T-cell (primary cell): Measurements from ENCODE around the gene CD59. TPM values are rescaled to one million over a fixed set of nuclear protein-coding genes. Genes with fewer than 3 reads are reported as not detected.

Experiments
- ATAC-seq, 4 experiments: fragments of 200-7000 bp in 3 of 4; fragments of 150-1000 bp in 1 of 4; cut with Tn5 transposase; replicated peaks in 1 of 4; 1 replicate in 3 of 4; 2 replicates in 1 of 4; pipeline ENCODE4 v1.10.0; 2021; ENCODE audit warnings: moderate library complexity in 3 of 4, mild to moderate bottlenecking in 2 of 4, moderate number of reproducible peaks in 1 of 4
- CTCF ChIA-PET, 2 donors: fragments of 300-600 bp; sonication (Branson Sonifier 250); formaldehyde crosslinking; loops; one replicate each; lab custom pipeline; 2022; ENCODE audit warnings: antibody characterized with exemption in 2 of 2; lab: Charles Lee
- POLR2A ChIA-PET, 2 donors: fragments of 300-600 bp; sonication (Branson Sonifier 250); formaldehyde crosslinking; loops; one replicate each; lab custom pipeline; 2022; ENCODE audit warnings: antibody characterized with exemption in 2 of 2; lab: Charles Lee
- DNase-seq, 35 experiments: peaks; one replicate each; pipeline versions ENCODE4 v3.0.0 to v3.0.0-alpha.2; 2013 to 2023
- H3K27ac ChIP-seq: one replicate; pipeline ENCODE4 v1.5.1; 2013; ENCODE audit warnings: low read length
- H3K27me3 ChIP-seq, 2 experiments: replicated peaks in 1 of 2; 1 replicate in 1 of 2; 2 replicates in 1 of 2; pipeline versions ENCODE4 v1.6.1 to v1.7.0; 2013; ENCODE audit warnings: low read length in 1 of 2, mixed read lengths in 1 of 2; ENCODE audit not compliant: control insufficient read depth in 2 of 2, insufficient read depth in 2 of 2; ENCODE audit errors: extremely low read depth in 1 of 2
- H3K36me3 ChIP-seq, 2 donors: 1 replicate in 1 of 2; 2 replicates in 1 of 2; pipeline versions ENCODE4 v1.6.1 to v1.7.0; 2013; ENCODE audit warnings: low read length in 1 of 2; ENCODE audit not compliant: control insufficient read depth in 2 of 2, insufficient read depth in 1 of 2; ENCODE audit errors: extremely low read depth in 1 of 2
- H3K4me1 ChIP-seq, 2 experiments: 1 replicate in 1 of 2; 2 replicates in 1 of 2; pipeline versions ENCODE4 v1.6.1 to v1.7.0; 2013; ENCODE audit warnings: low read length in 2 of 2, mixed read lengths in 1 of 2; ENCODE audit not compliant: insufficient read depth in 2 of 2, control insufficient read depth in 1 of 2; ENCODE audit errors: extremely low read depth in 1 of 2
- H3K4me3 ChIP-seq, 2 donors: 1 replicate in 1 of 2; 2 replicates in 1 of 2; pipeline versions ENCODE4 v1.5.1 to v1.7.0; 2013; ENCODE audit warnings: mild to moderate bottlenecking in 2 of 2, low read length in 1 of 2, moderate library complexity in 1 of 2; ENCODE audit not compliant: control insufficient read depth in 1 of 2; ENCODE audit errors: extremely low read depth in 1 of 2
- H3K9me3 ChIP-seq: 2 replicates; pipeline ENCODE4 v1.7.0; 2013
- H3K27ac Mint-ChIP-seq, 2 donors: one replicate each; pipeline ENCODE4 v1.8.0; 2020 to 2021; ENCODE audit warnings: mild to moderate bottlenecking in 2 of 2, mixed read lengths in 2 of 2
- H3K27me3 Mint-ChIP-seq, 2 donors: one replicate each; pipeline ENCODE4 v1.8.0; 2021 to 2022; ENCODE audit warnings: mixed read lengths in 2 of 2
- H3K36me3 Mint-ChIP-seq: one replicate; pipeline ENCODE4 v1.8.0; 2021; ENCODE audit warnings: mixed read lengths
- H3K4me1 Mint-ChIP-seq, 3 donors: one replicate each; pipeline ENCODE4 v1.8.0; 2020 to 2022; ENCODE audit warnings: mixed read lengths in 3 of 3, mild to moderate bottlenecking in 1 of 3
- H3K4me3 Mint-ChIP-seq, 3 donors: one replicate each; pipeline ENCODE4 v1.8.0; 2020 to 2022; ENCODE audit warnings: mild to moderate bottlenecking in 3 of 3, mixed read lengths in 3 of 3, moderate library complexity in 3 of 3
- H3K9me3 Mint-ChIP-seq, 3 donors: one replicate each; pipeline ENCODE4 v1.8.0; 2020 to 2022; ENCODE audit warnings: mixed read lengths in 3 of 3
- WGBS: methylation state at CpG from one replicate; pipeline ENCODE4 v1.1.5; 2013; ENCODE audit warnings: missing lambda C conversion rate; ENCODE audit not compliant: insufficient coverage; 5-methylcytosine and 5-hydroxymethylcytosine counted together
- total RNA-seq, 35 experiments: library from RNA in 6 of 35; stranded (reverse) in 6 of 35; fragments of 120-200 nt in 1 of 35; gene quantifications; one replicate each; pipeline versions ENCODE4 v1.2.1 to v1.2.4 and lab custom pipeline; 2013 to 2026

The CD59 gene
- total RNA-seq, 5 donors from 2014 or later (not counting 1 experiment from before 2014, with no cell fraction given), result 34.3 to 85.8 (median 71.9) TPM

GRCh38 chr11:33692013-33692504, 44.2 kb downstream of the CD59 start:
- H3K4me3 ChIP-seq, result no peak overlapping the region
- ATAC-seq (no peak), DNase-seq (no peak)
- no peak overlapping the region for H3K27ac Mint-ChIP-seq
- ChIA-PET POLR2A (no interaction called here), CTCF (interaction anchor here (0.6 to 1.1 kb wide), 2 partner anchors 11 to 50 kb away, joined by 3 read pairs; no protein-coding TSS in a partner anchor)
- H3K4me1 ChIP-seq, result no peaks in the 10 kb centered on the region
- H3K9me3 Mint-ChIP-seq, result peaks cover 0 to 5% (median 4%) of the 10 kb centered on the region in 3 donors
- 83% methylated on average over 5 of the region's 9 CpGs for WGBS
- peaks cover 0 to 17% of the 10 kb centered on the region in 2 experiments for H3K27me3 ChIP-seq
- no peaks in the 10 kb centered on the region for H3K36me3 ChIP-seq
- H3K27me3 Mint-ChIP-seq, result peaks cover 13 to 14% of the 10 kb centered on the region in 2 donors
- no peak overlapping the region for H3K4me3 Mint-ChIP-seq
- no peaks in the 10 kb centered on the region for H3K36me3 Mint-ChIP-seq
- H3K27ac ChIP-seq, result no peak overlapping the region
- peaks cover 0 to 11% (median 7%) of the 10 kb centered on the region in 3 donors for H3K4me1 Mint-ChIP-seq
- H3K9me3 ChIP-seq, result no peaks in the 10 kb centered on the region

GRCh38 chr11:33691066-33691864, 45.0 kb downstream of the CD59 start:
- Histone ChIP-seq H3K4me1 (no peaks in the 10 kb centered on the region), H3K27me3 (peaks cover 0 to 17% of the 10 kb centered on the region in 2 experiments), H3K27ac (no peak overlapping the region), H3K4me3 (no peak overlapping the region), H3K9me3 (no peaks in the 10 kb centered on the region), H3K36me3 (no peaks in the 10 kb centered on the region)
- H3K4me1 Mint-ChIP-seq, result peaks cover 0 to 3% (median under 1%) of the 10 kb centered on the region in 3 donors
- H3K9me3 Mint-ChIP-seq, result peaks cover 0 to 5% (median 4%) of the 10 kb centered on the region in 3 donors
- no peak overlapping the region for H3K4me3 Mint-ChIP-seq
- ATAC-seq, result no peak
- CTCF ChIA-PET, result interaction anchor here (0.5 to 0.7 kb wide), 2 partner anchors 516 to 1103 kb away, joined by 3 to 4 read pairs; no protein-coding TSS in a partner anchor
- no peak overlapping the region for H3K27ac Mint-ChIP-seq
- DNase-seq, result no peak
- 100% methylated on average over 1 of the region's 6 CpGs for WGBS
- POLR2A ChIA-PET, result no interaction called here
- no peaks in the 10 kb centered on the region for H3K36me3 Mint-ChIP-seq
- peaks cover 6 to 13% of the 10 kb centered on the region in 2 donors for H3K27me3 Mint-ChIP-seq

- ATAC-seq, result no peak
- H3K27me3 Mint-ChIP-seq, result peaks cover 3 to 15% of the 10 kb centered on the region in 2 donors
- DNase-seq, result no peak
- H3K9me3 ChIP-seq, result no peaks in the 10 kb centered on the region
- H3K4me3 Mint-ChIP-seq, result no peak overlapping the region
- ChIA-PET CTCF (interaction anchor here in 1 of 2 donors (1.0 kb wide), 1 partner anchor 9 kb away, joined by 3 read pairs; no protein-coding TSS in a partner anchor), POLR2A (no interaction called here)
- no peak overlapping the region for H3K4me3 ChIP-seq
- no peak overlapping the region for H3K27ac ChIP-seq
- no peaks in the 10 kb centered on the region for H3K36me3 ChIP-seq
- H3K4me1 Mint-ChIP-seq, result no peaks in the 10 kb centered on the region
- peaks cover 0 to 20% of the 10 kb centered on the region in 2 experiments for H3K27me3 ChIP-seq
- no peaks in the 10 kb centered on the region for H3K4me1 ChIP-seq
- no peak overlapping the region for H3K27ac Mint-ChIP-seq
- 81% methylated on average over 3 of the region's 8 CpGs for WGBS
- H3K9me3 Mint-ChIP-seq, result peaks cover 0 to 5% (median 4%) of the 10 kb centered on the region in 3 donors
- no peaks in the 10 kb centered on the region for H3K36me3 Mint-ChIP-seq
Measured at GRCh38 chr11:33690290-33691065, 45.7 kb downstream of the CD59 start.

- DNase-seq (no peak), ATAC-seq (no peak)
- Histone ChIP-seq H3K4me3 (no peak overlapping the region), H3K36me3 (no peaks in the 10 kb centered on the region), H3K4me1 (no peaks in the 10 kb centered on the region), H3K9me3 (no peaks in the 10 kb centered on the region), H3K27me3 (peaks cover 0 to 18% of the 10 kb centered on the region in 2 experiments), H3K27ac (no peak overlapping the region)
- Mint-ChIP-seq H3K4me1 (no peaks in the 10 kb centered on the region), H3K4me3 (no peak overlapping the region), H3K36me3 (no peaks in the 10 kb centered on the region), H3K27ac (no peak overlapping the region), H3K27me3 (peaks cover 5 to 19% of the 10 kb centered on the region in 2 donors), H3K9me3 (peaks cover 0 to 5% (median 4%) of the 10 kb centered on the region in 3 donors)
- POLR2A ChIA-PET, result no interaction called here
- CTCF ChIA-PET, result interaction anchor here in 1 of 2 donors (1.0 kb wide), 1 partner anchor 8 kb away, joined by 3 read pairs; no protein-coding TSS in a partner anchor
- WGBS, result 95% methylated on average over 8 of the region's 8 CpGs
Measured at GRCh38 chr11:33689501-33689900, 46.7 kb downstream of the CD59 start.

- Histone ChIP-seq H3K9me3 (no peaks in the 10 kb centered on the region), H3K27me3 (peaks cover 0 to 14% of the 10 kb centered on the region in 2 experiments), H3K27ac (no peak overlapping the region), H3K4me1 (no peaks in the 10 kb centered on the region), H3K36me3 (no peaks in the 10 kb centered on the region), H3K4me3 (no peak overlapping the region)
- no peak for ATAC-seq
- H3K27ac Mint-ChIP-seq, result no peak overlapping the region
- peaks cover 9 to 23% of the 10 kb centered on the region in 2 donors for H3K27me3 Mint-ChIP-seq
- CTCF ChIA-PET, result no interaction called here
- H3K4me1 Mint-ChIP-seq, result no peaks in the 10 kb centered on the region
- no peak overlapping the region for H3K4me3 Mint-ChIP-seq
- 100% methylated on average over 2 of the region's 4 CpGs for WGBS
- H3K36me3 Mint-ChIP-seq, result no peaks in the 10 kb centered on the region
- POLR2A ChIA-PET, result no interaction called here
- H3K9me3 Mint-ChIP-seq, result peaks cover 0 to 5% (median 4%) of the 10 kb centered on the region in 3 donors
- no peak for DNase-seq
Measured at GRCh38 chr11:33689085-33689484, 47.1 kb downstream of the CD59 start.
